GM12872 (cell line): ENCODE data around the gene SRSF12.
A peak's percentile ranks its signal among the peaks of the same experiment; 100 is the strongest.

ENCODE experiments used
- CTCF ChIP-seq: IDR thresholded peaks from 3 replicates; pipeline ENCODE4 v1.5.1; 2011; ENCODE audit warnings: low read depth, mild to moderate bottlenecking, low read length, moderate library complexity; ENCODE audit not compliant: insufficient read depth

The SRSF12 gene

DNA sequence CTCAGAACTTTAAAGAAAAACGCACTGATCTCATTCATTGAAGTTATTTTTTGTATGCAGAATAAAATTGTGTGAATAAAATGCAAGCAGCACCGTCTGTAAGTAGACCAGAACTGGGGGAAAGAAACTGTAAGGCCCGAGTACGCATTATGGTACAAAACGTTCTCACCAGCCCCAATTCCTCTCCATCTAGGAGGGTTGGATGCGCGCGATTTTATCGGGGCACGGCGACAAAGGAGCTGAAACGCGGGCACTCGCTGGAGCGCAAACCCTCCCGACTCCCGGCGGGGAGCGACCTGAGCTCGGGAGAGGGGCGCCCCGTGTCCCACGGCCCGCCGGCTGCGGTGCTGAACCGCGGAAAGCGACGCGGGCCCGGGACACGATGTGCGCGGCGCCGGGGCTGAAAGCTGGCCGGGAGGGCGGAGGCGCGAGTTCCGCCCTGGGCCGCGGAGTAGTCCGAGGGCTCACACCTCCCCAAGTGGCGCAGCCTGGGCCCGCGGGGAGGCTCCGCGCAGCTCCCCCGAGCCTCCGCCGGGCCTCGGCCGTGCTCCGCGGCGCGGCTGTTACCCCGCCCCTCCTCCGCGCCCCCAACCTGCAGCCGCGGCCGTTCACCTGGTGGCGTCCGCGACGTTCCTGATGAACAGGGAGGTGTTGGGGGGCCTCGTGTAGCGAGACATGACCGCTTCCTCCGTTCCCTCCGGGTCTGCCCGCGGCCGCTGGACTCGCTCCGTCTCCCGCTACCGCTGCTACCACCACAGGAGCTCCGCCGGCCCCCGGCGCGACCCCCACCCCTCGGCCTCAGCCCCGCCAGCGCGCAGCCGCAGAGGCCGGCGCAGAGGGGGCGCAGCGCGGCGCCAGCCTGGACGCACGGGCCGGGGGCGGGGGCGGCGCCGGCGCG, at the start of gene SRSF12:
Gene SRSF12, minus strand, starts transcription at position 861 of the 898 bp plus-strand sequence. Its CDS starts 184 bp downstream, at position 677.
- TF ChIP-seq CTCF = peak; percentile 17; the same call in 1 of the 3 replicates

DNA sequence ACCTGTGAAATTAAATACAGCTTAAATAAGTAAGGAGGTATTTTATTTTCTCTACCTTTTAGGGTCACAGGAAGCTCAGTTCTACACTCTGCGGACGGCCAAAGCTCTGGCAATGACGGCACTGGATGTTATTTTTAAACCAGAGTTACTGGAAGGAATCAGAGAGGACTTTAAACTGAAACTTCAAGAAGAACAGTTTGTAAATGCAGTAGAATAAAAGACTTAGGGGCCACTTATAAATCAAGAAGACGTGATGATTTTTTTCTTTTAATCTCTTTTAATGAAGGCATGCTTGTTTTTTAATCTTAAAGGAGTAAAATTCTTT, 44.1 kb upstream of the SRSF12 start:
- no peak for TF ChIP-seq CTCF

GRCh38 chr6:89161326-89162046, 43.6 kb upstream of the SRSF12 start:
- no peak for TF ChIP-seq CTCF

DNA sequence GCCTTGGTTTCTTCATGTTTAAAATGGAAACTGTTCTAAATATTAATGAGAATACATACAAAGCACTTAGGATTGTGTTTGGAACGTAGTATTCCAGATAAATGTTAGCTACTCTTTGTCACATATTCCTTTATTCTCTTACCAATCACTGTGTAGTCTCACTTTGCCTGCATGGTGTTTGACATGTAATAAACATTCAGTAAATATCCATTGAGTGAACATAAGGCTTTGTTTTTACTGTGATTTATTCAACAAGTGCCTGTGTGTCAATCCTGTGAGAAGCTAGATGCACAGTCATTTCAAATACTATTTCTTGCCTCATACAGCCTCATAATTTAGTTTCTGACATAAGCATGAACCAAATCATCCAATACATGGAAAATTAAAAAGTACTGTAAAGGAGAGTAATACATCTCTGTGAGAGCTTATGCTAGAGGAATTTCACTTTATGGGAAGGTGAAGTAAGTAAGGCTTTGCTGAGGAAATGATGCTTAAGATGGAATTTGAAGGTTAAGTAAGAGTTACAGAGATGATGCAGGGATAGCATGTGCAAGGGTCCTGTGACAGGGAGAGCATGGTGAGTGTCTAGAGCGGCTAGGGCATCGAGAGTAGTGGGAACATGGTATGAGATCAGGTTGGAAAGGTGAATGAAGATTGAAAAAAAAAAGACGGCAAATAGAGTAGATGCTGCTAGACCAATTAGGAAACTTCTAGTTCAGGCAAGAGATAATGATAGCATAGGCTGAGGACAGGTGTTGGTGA, 42.6 kb upstream of the SRSF12 start:
- TF ChIP-seq CTCF = no peak

DNA sequence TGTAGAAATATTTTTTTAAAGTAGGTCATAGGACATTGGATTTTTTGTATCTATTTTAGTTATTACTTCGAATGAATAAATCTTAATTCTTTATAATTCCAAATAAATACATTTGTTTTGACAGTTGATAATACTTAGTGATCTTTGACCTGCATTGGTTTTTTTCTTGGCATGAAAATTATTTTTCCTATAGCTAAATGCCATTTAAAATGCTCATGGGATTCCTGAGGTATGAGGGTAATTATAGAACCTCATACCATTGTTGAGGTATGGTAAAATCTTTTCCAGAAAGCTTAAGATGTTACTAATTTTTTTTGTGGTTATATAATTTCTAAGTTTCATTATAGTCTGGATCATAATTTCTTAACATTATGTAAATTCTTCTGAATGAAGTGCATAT, 36.3 kb upstream of the SRSF12 start:
- no peak for TF ChIP-seq CTCF

DNA sequence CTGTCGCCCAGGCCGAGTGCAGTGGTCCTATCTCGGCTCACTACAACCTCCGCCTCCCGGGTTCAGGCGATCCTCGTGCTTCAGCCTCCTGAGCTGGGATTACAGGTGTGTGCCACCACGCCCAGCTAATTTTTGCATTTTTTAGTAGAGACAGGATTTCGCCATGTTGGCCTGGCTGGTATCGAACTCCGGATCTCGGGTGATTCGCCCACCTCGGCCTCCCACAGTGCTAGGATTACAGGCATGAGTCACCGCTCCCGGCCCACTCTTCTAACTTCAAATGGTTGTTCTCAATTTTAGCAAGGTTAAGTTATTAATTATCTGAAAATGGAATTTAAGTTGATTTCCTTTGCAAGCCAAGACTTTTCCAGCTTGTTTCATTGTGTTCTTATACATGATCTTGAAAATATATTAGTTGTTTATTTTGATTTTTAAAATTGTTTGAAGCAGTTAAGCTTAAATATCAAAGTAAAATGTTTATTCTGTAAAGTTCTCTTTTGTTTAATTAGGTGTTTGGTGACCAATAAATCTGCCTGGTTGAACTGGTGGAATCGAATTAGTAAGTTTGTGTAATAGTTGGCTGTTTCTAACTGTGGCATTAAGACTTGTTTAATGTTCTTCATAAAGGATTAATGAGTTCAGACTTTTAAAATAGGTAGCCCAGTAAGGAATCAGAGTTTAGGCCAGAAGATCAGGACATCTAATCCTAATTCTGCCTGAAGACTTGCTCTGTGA, 30.3 kb upstream of the SRSF12 start:
- no peak for TF ChIP-seq CTCF
